Keratinocyte (primary cell): ENCODE results near the gene CHD3. TPM values are rescaled to one million over a fixed set of nuclear protein-coding genes. Genes with fewer than 3 reads are reported as not detected.

ENCODE experiments used
- DNase-seq: peaks from one replicate; pipeline ENCODE4 v3.0.0-alpha.2; 2011; ENCODE audit warnings: low read depth, missing footprints, low spot score
- FAIRE-seq: peaks from 2 replicates; lab custom pipeline; 2011; peaks lifted over from hg19 to GRCh38; lab: Jason Lieb, UNC
- H2AFZ ChIP-seq: 2 replicates; pipeline ENCODE4 v1.6.0; 2012; ENCODE audit warnings: low read length, control low read depth, inconsistent platforms; ENCODE audit not compliant: control insufficient read depth
- H3K27ac ChIP-seq: 2 replicates; pipeline ENCODE4 v1.5.1; 2011; ENCODE audit warnings: low read length; ENCODE audit not compliant: control insufficient read depth, insufficient read depth
- H3K27me3 ChIP-seq: 3 replicates; pipeline ENCODE4 v1.6.0; 2011; ENCODE audit warnings: low read length; ENCODE audit not compliant: control insufficient read depth, insufficient read depth; ENCODE audit errors: extremely low read depth
- H3K36me3 ChIP-seq, 2 experiments: 2 replicates in 1 of 2; 3 replicates in 1 of 2; pipeline ENCODE4 v1.5.1; 2011; ENCODE audit warnings: low read length in 2 of 2, mild to moderate bottlenecking in 1 of 2; ENCODE audit not compliant: control insufficient read depth in 2 of 2, insufficient read depth in 2 of 2; ENCODE audit errors: extremely low read depth in 1 of 2
- H3K4me1 ChIP-seq: 3 replicates; pipeline ENCODE4 v1.5.1; 2011; ENCODE audit warnings: low read length; ENCODE audit not compliant: control insufficient read depth, insufficient read depth; ENCODE audit errors: extremely low read depth
- H3K4me2 ChIP-seq: 3 replicates; pipeline ENCODE4 v1.6.0; 2011; ENCODE audit warnings: low read depth, low read length; ENCODE audit not compliant: control insufficient read depth, insufficient read depth; ENCODE audit errors: extremely low read depth
- H3K4me3 ChIP-seq, 3 experiments: fragments of 200-600 bp in 1 of 3; sonication (generic) in 1 of 3; 2 replicates in 2 of 3; 3 replicates in 1 of 3; pipeline ENCODE4 v1.5.1; 2011 to 2016; ENCODE audit warnings: low read length in 3 of 3, mild to moderate bottlenecking in 3 of 3, control low read depth in 2 of 3, inconsistent platforms in 1 of 3, low read depth in 1 of 3, mixed read lengths in 1 of 3, mixed run types in 1 of 3, moderate library complexity in 1 of 3; ENCODE audit not compliant: control insufficient read depth in 2 of 3, insufficient read depth in 2 of 3; ENCODE audit errors: extremely low read depth in 1 of 3
- H3K79me2 ChIP-seq: 2 replicates; pipeline ENCODE4 v1.6.0; 2012; ENCODE audit warnings: low read length; ENCODE audit not compliant: control insufficient read depth, insufficient read depth
- H3K9ac ChIP-seq: 3 replicates; pipeline ENCODE4 v1.6.0; 2011; ENCODE audit warnings: low read length; ENCODE audit not compliant: control insufficient read depth, insufficient read depth; ENCODE audit errors: extremely low read depth
- H3K9me1 ChIP-seq: 3 replicates; pipeline ENCODE4 v1.6.0; 2011; ENCODE audit warnings: low read length; ENCODE audit not compliant: control insufficient read depth, insufficient read depth; ENCODE audit errors: extremely low read depth
- H3K9me3 ChIP-seq: 2 replicates; pipeline ENCODE4 v1.5.1; 2012; ENCODE audit warnings: low read depth, low read length; ENCODE audit not compliant: control insufficient read depth
- H4K20me1 ChIP-seq: 3 replicates; pipeline ENCODE4 v1.6.0; 2011; ENCODE audit warnings: low read length; ENCODE audit not compliant: control insufficient read depth, insufficient read depth; ENCODE audit errors: extremely low read depth
- EZH2 ChIP-seq: IDR thresholded peaks from one replicate; pipeline ENCODE4 v1.6.1; 2012; ENCODE audit warnings: inconsistent platforms, mild to moderate bottlenecking, low read length, moderate library complexity
- dilution Hi-C: fragments of 300-500 bp; cut with MboI; formaldehyde crosslinking; loops from one replicate; pipeline ENCODE4 v1.7.0; 2020; ENCODE audit warnings: low sequenced_read_pairs; ENCODE audit not compliant: extremely low pct_ligation_motif_present
- polyA plus RNA-seq, 5 experiments: library from polyadenylated mRNA; depleted of rRNA in 3 of 5; stranded (reverse) in 3 of 5; stranded (forward) in 1 of 5; unstranded in 1 of 5; fragments of >200 nt; gene quantifications; 1 replicate in 1 of 5; 2 replicates in 3 of 5; 3 replicates in 1 of 5; pipeline versions ENCODE4 v1.2.1 to v1.2.3, GENCODE V29; 2011 to 2012; ENCODE audit warnings: missing spikeins in 2 of 5, low read depth in 1 of 5, low replicate concordance in 1 of 5
- TF ChIP-seq, protein P1 (sequence below), 3 experiments: IDR thresholded peaks in 1 of 3; conservative IDR thresholded peaks in 1 of 3; optimal IDR thresholded peaks in 1 of 3; 2 replicates in 2 of 3; 3 replicates in 1 of 3; pipeline versions ENCODE3 to v1.5.1; 2011; ENCODE audit warnings: low read length in 3 of 3, mild to moderate bottlenecking in 3 of 3, moderate library complexity in 2 of 3, control low read depth in 1 of 3, inconsistent platforms in 1 of 3; ENCODE audit not compliant: insufficient read depth in 2 of 3; ENCODE audit errors: extremely low read depth in 1 of 3

CHD3 gene
- polyA plus RNA-seq, 1 donor (not counting 4 experiments of a cell fraction or from before 2014, with no cell fraction given), result 30.1 TPM

DNA sequence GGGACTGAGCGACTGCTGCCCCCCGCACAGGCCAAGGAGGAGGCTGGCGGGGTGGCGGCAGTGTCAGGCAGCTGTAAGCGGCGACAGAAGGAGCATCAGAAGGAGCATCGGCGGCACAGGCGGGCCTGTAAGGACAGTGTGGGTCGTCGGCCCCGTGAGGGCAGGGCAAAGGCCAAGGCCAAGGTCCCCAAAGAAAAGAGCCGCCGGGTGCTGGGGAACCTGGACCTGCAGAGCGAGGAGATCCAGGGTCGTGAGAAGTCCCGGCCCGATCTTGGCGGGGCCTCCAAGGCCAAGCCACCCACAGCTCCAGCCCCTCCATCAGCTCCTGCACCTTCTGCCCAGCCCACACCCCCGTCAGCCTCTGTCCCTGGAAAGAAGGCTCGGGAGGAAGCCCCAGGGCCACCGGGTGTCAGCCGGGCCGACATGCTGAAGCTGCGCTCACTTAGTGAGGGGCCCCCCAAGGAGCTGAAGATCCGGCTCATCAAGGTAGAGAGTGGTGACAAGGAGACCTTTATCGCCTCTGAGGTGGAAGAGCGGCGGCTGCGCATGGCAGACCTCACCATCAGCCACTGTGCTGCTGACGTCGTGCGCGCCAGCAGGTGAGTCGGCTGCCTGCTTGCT, 39.3 kb upstream of the CHD3 start:
- H3K79me2 ChIP-seq, result peaks cover 30% of the 10 kb centered on the region
- DNase-seq (no peak), FAIRE-seq (no peak)
- TF ChIP-seq EZH2, result no peak
- TF ChIP-seq, protein P1, sequence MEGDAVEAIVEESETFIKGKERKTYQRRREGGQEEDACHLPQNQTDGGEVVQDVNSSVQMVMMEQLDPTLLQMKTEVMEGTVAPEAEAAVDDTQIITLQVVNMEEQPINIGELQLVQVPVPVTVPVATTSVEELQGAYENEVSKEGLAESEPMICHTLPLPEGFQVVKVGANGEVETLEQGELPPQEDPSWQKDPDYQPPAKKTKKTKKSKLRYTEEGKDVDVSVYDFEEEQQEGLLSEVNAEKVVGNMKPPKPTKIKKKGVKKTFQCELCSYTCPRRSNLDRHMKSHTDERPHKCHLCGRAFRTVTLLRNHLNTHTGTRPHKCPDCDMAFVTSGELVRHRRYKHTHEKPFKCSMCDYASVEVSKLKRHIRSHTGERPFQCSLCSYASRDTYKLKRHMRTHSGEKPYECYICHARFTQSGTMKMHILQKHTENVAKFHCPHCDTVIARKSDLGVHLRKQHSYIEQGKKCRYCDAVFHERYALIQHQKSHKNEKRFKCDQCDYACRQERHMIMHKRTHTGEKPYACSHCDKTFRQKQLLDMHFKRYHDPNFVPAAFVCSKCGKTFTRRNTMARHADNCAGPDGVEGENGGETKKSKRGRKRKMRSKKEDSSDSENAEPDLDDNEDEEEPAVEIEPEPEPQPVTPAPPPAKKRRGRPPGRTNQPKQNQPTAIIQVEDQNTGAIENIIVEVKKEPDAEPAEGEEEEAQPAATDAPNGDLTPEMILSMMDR (optimal IDR thresholded peaks at IDR 0.05 in 1 of 3, IDR thresholded peaks at IDR 0.05 in 1 of 3, conservative IDR thresholded peaks at IDR 0.05 in 1 of 3; ENCODE audit: extremely low read depth in 1 of 3, insufficient read depth in 2 of 3, low read length in 3 of 3), result no peak
- dilution Hi-C loops, result no loop called here
- no peaks in the 10 kb centered on the region for H3K9me1 ChIP-seq
- no peak overlapping the region for H3K9ac ChIP-seq
- H3K36me3 ChIP-seq, result peaks cover 37 to 44% of the 10 kb centered on the region in 2 experiments
- peaks cover 22% of the 10 kb centered on the region for H3K4me1 ChIP-seq
- H3K4me3 ChIP-seq, result no peak overlapping the region
- peaks cover 11% of the 10 kb centered on the region for H4K20me1 ChIP-seq
- H3K27ac ChIP-seq, result no peak overlapping the region
- no peaks in the 10 kb centered on the region for H3K9me3 ChIP-seq
- H3K4me2 ChIP-seq, result no peak overlapping the region
- H3K27me3 ChIP-seq, result no peaks in the 10 kb centered on the region
- H2AFZ ChIP-seq, result no peak overlapping the region

DNA sequence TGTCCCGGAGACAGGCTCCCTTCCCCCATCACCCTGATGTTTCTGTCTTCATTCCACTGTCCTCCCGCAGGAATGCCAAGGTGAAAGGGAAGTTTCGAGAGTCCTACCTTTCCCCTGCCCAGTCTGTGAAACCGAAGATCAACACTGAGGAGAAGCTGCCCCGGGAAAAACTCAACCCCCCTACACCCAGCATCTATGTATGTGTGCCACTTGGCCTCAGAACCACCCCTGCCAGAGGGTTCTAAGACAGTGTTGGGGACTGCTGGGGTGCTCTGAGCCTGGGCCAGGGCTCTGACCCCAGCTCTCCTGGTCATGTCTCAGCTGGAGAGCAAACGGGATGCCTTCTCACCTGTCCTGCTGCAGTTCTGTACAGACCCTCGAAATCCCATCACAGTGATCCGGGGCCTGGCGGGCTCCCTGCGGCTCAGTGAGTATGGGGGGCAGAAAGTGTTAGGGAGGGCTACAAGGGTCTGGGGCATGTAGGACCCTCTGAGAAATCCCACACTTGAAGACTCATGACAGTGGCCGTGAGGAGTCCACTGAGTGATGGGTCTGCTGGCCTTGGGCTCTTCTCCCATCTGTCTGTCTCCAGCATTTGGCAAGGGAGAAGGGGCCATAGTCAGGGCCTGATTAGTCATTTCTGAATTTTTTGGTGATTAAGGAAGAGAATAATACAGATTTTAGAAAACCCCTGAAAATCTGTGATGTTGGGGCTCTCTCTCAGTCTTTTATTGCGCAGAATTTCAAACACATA, 38.7 kb upstream of the CHD3 start:
- Histone ChIP-seq H3K36me3 (peaks cover 37 to 44% of the 10 kb centered on the region in 2 experiments), H3K9me1 (no peaks in the 10 kb centered on the region), H3K9me3 (no peaks in the 10 kb centered on the region), H4K20me1 (peaks cover 11% of the 10 kb centered on the region), H3K27ac (no peak overlapping the region), H3K4me3 (no peak overlapping the region), H3K4me1 (peaks cover 21% of the 10 kb centered on the region), H2AFZ (no peak overlapping the region), H3K79me2 (peaks cover 25% of the 10 kb centered on the region), H3K27me3 (no peaks in the 10 kb centered on the region), H3K9ac (no peak overlapping the region), H3K4me2 (no peak overlapping the region)
- DNase-seq (no peak), FAIRE-seq (no peak)
- dilution Hi-C loops, result no loop called here
- TF ChIP-seq, protein P1 (optimal IDR thresholded peaks at IDR 0.05 in 1 of 3, IDR thresholded peaks at IDR 0.05 in 1 of 3, conservative IDR thresholded peaks at IDR 0.05 in 1 of 3; ENCODE audit: extremely low read depth in 1 of 3, insufficient read depth in 2 of 3, low read length in 3 of 3), result no peak
- no peak for TF ChIP-seq EZH2
